GM21390 (cell line): Measurements from ENCODE around the gene ZFPM1.

Experiments
- ATAC-seq: cut with Tn5 transposase; IDR thresholded peaks from one replicate; pipeline ENCODE4 v1.9.1; 2021; ENCODE audit not compliant: unreplicated experiment

Gene ZFPM1

DNA sequence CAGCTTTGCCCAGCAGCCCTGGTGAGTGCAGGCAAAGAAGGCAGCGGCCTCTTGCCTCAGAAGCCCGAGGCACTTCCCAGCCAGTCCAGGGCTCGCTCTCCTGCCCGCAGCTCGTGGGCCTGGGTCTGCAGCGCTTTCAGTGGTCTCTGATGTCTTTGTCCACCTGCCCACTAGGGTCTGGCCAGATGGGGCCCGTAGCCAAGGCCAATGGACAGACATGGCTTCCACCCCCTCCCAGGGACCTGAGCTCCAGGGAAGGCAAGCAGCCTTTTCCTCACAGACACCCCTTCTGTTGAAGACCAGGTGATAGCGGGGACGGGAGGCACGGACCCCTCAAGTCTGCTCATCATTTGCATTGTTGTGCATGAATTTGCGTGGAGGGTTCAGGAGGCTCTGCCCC is 83.4 kb downstream of the ZFPM1 start:
- ATAC-seq = no peak

- no peak for ATAC-seq
These were observed 84.1 kb downstream of the ZFPM1 start for GRCh38 chr16:88536971-88537751.

DNA sequence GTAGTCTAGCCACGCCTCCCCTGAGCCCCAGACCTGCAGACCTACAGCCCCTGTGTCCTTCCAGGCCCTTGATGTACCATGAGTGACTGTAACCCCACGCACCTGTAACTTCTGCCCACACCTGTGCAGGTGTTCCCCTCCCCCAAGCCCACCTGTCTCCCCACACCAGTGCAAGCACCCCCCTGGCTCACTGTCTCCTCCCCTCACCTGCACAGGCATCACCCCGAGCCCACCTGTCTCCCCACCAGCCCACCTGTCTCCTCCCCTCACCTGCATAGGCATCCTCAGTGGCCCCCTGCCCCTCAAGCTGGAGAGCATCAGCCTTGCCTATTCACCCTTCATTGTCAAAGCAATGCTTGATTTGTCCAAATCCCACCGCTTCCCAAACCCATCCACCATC is 84.8 kb downstream of the ZFPM1 start:
- no peak for ATAC-seq

DNA sequence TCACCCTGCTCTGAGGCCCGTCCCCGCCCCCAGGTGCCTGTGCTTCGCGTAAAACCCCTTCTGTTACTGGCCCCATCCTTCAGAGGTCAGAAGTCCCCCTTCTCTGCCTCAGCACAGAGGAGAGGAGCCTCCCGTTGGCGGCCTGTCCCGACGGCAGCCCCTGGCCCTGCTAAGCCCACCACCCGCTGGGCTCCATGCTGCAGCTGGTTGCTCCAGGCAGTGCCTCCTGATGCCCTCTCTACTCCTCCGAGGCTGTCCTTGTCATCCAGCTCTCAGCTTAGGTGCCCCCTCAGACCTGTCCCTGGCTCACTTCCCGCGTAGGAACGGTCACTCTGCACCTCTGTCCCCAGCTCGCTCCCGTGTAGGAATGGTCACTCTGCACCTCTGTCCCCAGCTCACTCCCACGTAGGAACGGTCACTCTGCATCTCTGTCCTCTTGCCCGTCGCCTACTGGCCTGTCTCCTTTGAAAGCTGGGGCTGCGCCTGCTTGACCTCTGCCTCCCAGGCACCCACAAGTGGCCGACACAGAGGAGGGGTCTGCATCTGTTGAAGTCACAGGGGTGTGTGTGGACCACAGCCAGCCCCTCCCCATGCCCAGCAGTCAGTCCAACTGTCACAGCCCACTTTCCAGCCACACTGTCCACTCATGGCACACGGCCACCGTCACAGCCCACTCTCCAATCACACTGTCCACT is 85.4 kb downstream of the ZFPM1 start:
- ATAC-seq = no peak

- no peak for ATAC-seq
These were observed 86.2 kb downstream of the ZFPM1 start for GRCh38 chr16:88539261-88539651.

GRCh38 chr16:88539652-88540345 is 86.7 kb downstream of the ZFPM1 start:
- no peak for ATAC-seq

DNA sequence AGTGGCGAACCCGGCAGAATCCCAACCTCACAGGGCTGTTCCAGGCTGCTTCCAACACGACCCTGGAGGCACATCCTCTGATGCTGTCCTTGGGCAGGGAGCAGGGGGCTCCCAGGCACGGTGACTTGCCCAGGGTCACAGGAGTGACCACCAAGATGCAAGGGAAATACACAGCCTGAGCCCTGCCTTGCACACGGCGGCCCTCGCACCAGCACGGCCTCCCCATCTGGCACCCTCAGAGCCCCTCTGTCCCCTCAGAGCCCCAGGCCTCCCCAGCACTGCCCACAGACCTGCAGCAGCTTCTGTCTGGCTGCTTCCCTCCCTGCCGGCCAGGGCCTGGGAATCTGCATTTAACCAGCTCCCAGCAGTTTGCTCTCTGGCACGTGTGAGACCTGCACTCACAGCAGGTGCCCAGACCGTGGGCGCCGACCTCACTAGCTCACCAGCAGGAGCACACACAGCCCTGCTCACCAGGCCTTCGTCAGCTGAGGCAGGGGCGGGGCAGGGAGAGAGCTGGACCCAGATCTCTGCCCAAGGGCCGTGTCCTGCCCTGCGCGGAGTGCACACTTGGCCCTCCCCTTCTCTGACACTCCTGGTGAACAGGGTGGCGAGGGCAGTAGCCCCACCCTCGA is 87.4 kb downstream of the ZFPM1 start:
- no peak for ATAC-seq

GRCh38 chr16:88541831-88542616 is 88.9 kb downstream of the ZFPM1 start:
- ATAC-seq = no peak

DNA sequence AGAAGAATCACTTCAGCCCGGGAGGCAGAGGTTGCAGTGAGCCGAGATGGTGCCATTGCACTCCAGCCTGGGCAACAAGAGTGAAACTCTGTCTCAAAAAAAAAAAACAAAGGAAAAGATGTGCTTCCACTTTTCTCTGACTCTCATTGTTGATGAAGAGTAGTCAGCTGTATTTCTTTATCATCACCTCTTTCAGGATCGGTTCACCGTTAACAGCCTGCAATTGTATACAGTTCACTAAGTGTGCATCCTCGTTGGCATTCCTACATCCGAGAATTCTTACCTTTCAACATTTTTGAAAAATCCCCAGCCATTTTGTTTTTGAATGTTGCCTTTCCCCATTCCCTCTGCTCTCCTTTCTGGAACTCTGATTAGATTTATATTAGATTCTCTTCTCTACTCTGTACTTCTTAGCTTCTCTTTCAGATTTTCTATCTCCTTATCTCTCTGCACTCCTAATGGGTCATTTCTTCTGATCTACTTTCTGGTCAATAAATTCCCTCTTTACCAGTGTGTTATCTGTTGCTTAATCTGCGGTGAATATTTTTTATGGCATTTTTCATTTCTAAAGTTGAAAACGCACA is 90.2 kb downstream of the ZFPM1 start:
- ATAC-seq = no peak

DNA sequence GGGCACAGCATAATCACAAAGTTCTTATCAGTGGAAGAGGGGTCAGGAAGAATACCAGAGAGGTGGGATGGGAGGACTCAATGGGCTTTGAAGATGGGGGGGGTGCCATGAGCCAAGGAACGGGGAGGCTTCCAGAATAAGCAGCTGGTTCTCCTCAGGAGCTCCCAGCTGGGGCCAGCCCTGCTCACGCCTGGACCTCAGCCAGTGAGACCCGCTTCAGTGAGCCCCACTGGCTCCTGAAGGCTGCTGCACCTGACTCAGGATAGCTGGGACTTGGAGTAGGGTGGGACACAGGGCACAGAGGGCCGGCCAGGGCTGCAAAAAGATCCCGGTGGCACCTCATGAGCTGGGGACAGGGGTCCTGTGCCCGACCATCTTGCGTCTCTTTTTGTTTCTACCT is 92.7 kb downstream of the ZFPM1 start:
- no peak for ATAC-seq

- no peak for ATAC-seq
These were observed 95.2 kb downstream of the ZFPM1 start for GRCh38 chr16:88548131-88548874.

GRCh38 chr16:88548985-88549384 is 95.9 kb downstream of the ZFPM1 start:
- ATAC-seq = no peak

GRCh38 chr16:88549671-88550245 is 96.7 kb downstream of the ZFPM1 start:
- ATAC-seq = no peak

GRCh38 chr16:88550246-88550661 is 97.2 kb downstream of the ZFPM1 start:
- no peak for ATAC-seq

- no peak for ATAC-seq
These were observed 99.1 kb downstream of the ZFPM1 start for GRCh38 chr16:88552166-88552565.

DNA sequence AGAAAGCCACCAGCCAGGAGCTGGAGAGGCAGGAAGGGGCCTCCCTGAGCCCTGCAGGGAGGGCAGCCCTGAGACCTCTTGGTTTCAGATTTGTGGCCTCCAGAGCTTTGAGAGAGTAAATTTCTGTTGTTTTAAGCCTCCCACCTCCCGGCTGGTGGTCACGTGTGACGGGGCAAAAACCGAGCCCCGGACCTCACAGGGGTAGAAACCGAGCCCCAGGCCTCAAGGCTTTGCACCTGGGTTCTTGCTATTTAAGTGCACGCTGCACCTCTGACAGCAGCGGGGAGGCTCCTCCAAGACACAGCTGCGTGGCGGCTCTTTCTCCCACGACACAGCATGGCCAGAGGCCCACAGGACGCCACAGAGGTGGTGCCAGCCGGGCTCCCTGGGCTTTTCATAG is 99.7 kb downstream of the ZFPM1 start:
- no peak for ATAC-seq

- ATAC-seq = no peak
These were observed 100.7 kb downstream of the ZFPM1 start for GRCh38 chr16:88553739-88554138.

DNA sequence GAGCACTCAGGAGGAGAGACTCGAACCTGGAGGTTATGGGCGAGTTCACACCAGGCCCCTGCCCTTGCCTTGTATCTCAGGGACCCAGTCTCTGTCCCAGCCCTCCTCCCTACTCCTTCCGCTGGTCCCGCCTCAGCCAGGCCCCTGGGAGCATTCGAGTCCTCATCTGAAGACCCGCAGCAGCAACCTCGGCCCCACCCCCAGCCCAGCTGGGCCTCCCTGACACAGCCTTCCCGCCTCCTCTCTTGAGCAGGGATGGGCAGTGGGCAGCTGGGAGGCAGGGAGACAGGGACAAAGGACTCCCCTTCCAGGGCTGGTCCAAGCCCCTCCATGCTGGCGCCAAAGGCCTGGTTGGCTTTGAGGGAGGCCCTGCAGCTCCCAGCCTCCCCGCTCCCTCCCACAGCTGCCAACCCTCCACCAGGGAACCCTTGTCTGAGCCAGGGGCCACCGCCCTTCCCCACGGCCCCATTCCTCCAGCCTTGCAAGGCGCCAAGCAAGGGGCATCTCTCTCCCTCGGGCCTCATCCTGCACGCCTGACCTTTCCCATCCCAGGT is 101.7 kb downstream of the ZFPM1 start:
- no peak for ATAC-seq
